Measurements from ENCODE around the gene DLL3. TPM values are rescaled to one million over a fixed set of nuclear protein-coding genes. Genes with fewer than 3 reads are reported as not detected.

DLL3 gene
- polyA plus RNA-seq, 4 donors = 0.15 to 0.40 TPM; not detected in 2

DNA sequence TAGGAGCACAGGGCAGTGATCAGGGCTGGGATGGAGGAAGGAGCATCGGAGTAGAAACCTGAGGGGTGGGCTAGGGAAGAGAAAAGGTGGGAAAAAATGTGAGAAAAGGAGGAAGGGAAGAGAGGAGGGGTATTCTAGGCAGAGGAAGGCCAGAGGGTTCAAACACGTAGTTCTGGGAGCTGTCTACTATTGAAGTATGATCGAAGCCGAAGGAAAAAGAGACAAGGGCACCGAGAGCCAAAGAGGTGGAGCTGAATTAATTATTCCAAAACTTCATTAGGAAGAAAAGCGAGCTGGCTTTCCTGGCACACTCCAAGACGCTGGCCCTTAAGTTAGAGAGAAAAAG is 7.8 kb downstream of the DLL3 start:
- WGBS, 3 donors = 58 to 64% (median 64%) methylated on average over 7 of the region's 7 CpGs
- Histone ChIP-seq H3K27ac (ENCODE audit: low read depth in 1 of 3, low read length in 2 of 3) (no peak overlapping the region), H3K4me3 (ENCODE audit: low read depth in 1 of 3, low read length in 3 of 3) (no peak overlapping the region), H3K4me1 (ENCODE audit: control insufficient read depth in 3 of 3, insufficient read depth in 2 of 3, low read depth in 1 of 3, low read length in 2 of 3) (peaks cover 0 to 5% (median 0%) of the 10 kb centered on the region in 3 donors), H3K36me3 (ENCODE audit: control insufficient read depth in 3 of 3, insufficient read depth in 2 of 3, low read depth in 1 of 3, low read length in 3 of 3) (no peaks in the 10 kb centered on the region), H3K27me3 (ENCODE audit: control insufficient read depth in 3 of 3, insufficient read depth in 3 of 3, low read length in 3 of 3) (peaks cover 14 to 63% (median 26%) of the 10 kb centered on the region in 3 donors), H3K9me3 (ENCODE audit: control insufficient read depth in 2 of 2, insufficient read depth in 1 of 2, low read depth in 1 of 2, low read length in 1 of 2) (peaks cover 0 to 4% of the 10 kb centered on the region in 2 donors)
- FAIRE-seq (no peak), DNase-seq (no peak)

DNA sequence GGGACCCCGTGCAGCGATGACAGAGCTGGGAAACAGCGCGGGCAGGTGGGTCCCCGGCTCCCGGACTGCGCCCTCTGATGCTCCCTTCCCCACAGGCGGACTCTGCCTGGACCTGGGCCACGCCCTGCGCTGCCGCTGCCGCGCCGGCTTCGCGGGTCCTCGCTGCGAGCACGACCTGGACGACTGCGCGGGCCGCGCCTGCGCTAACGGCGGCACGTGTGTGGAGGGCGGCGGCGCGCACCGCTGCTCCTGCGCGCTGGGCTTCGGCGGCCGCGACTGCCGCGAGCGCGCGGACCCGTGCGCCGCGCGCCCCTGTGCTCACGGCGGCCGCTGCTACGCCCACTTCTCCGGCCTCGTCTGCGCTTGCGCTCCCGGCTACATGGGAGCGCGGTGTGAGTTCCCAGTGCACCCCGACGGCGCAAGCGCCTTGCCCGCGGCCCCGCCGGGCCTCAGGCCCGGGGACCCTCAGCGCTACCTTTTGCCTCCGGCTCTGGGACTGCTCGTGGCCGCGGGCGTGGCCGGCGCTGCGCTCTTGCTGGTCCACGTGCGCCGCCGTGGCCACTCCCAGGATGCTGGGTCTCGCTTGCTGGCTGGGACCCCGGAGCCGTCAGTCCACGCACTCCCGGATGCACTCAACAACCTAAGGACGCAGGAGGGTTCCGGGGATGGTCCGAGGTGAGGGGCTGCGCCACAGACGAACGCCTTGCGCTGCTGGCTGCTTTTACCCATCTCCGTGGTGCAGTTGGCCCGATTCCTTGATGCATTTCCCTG is 8.4 kb downstream of the DLL3 start:
- WGBS, 3 donors = 3 to 7% (median 4%) methylated on average over 76 to 96 of the region's 96 CpGs
- peak; percentile 39 to 78 for DNase-seq

DNA sequence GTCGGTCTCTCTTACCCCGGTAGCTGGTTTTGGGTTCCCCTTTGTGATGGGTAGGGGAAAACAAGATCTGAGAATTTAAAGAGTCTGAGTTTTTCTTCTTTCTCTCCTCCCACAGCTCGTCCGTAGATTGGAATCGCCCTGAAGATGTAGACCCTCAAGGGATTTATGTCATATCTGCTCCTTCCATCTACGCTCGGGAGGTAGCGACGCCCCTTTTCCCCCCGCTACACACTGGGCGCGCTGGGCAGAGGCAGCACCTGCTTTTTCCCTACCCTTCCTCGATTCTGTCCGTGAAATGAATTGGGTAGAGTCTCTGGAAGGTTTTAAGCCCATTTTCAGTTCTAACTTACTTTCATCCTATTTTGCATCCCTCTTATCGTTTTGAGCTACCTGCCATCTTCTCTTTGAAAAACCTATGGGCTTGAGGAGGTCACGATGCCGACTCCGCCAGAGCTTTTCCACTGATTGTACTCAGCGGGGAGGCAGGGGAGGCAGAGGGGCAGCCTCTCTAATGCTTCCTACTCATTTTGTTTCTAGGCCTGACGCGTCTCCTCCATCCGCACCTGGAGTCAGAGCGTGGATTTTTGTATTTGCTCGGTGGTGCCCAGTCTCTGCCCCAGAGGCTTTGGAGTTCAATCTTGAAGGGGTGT is 9.1 kb downstream of the DLL3 start:
- H3K9me3 ChIP-seq (ENCODE audit: control insufficient read depth in 2 of 2, insufficient read depth in 1 of 2, low read depth in 1 of 2, low read length in 1 of 2) = no peaks in the 10 kb centered on the region
- no peak for DNase-seq
- H3K36me3 ChIP-seq (ENCODE audit: control insufficient read depth in 3 of 3, insufficient read depth in 2 of 3, low read depth in 1 of 3, low read length in 3 of 3) = no peaks in the 10 kb centered on the region
- no peak overlapping the region for H3K27ac ChIP-seq (ENCODE audit: low read depth in 1 of 3, low read length in 2 of 3)
- WGBS, 3 donors = 31 to 41% (median 34%) methylated on average over 24 of the region's 24 CpGs
- no peak for FAIRE-seq
- peaks cover 0 to 5% (median 0%) of the 10 kb centered on the region in 3 donors for H3K4me1 ChIP-seq (ENCODE audit: control insufficient read depth in 3 of 3, insufficient read depth in 2 of 3, low read depth in 1 of 3, low read length in 2 of 3)
- peak overlapping the region in 1 of 3 donors; percentile 24 for H3K4me3 ChIP-seq (ENCODE audit: low read depth in 1 of 3, low read length in 3 of 3)
- peaks cover 14 to 59% (median 26%) of the 10 kb centered on the region in 3 donors for H3K27me3 ChIP-seq (ENCODE audit: control insufficient read depth in 3 of 3, insufficient read depth in 3 of 3, low read length in 3 of 3)

More for the DNA sequence above, 8.4 kb downstream of the DLL3 start:
- Histone ChIP-seq H3K4me3 (ENCODE audit: low read depth in 1 of 3, low read length in 3 of 3) (peak overlapping the region in 2 of 3 donors; percentile 24 to 40), H3K9me3 (ENCODE audit: control insufficient read depth in 2 of 2, insufficient read depth in 1 of 2, low read depth in 1 of 2, low read length in 1 of 2) (peaks cover 0 to 4% of the 10 kb centered on the region in 2 donors), H3K27me3 (ENCODE audit: control insufficient read depth in 3 of 3, insufficient read depth in 3 of 3, low read length in 3 of 3) (peaks cover 14 to 62% (median 26%) of the 10 kb centered on the region in 3 donors), H3K4me1 (ENCODE audit: control insufficient read depth in 3 of 3, insufficient read depth in 2 of 3, low read depth in 1 of 3, low read length in 2 of 3) (peaks cover 0 to 5% (median 0%) of the 10 kb centered on the region in 3 donors), H3K27ac (ENCODE audit: low read depth in 1 of 3, low read length in 2 of 3) (no peak overlapping the region), H3K36me3 (ENCODE audit: control insufficient read depth in 3 of 3, insufficient read depth in 2 of 3, low read depth in 1 of 3, low read length in 3 of 3) (no peaks in the 10 kb centered on the region)
- no peak for FAIRE-seq

DNA sequence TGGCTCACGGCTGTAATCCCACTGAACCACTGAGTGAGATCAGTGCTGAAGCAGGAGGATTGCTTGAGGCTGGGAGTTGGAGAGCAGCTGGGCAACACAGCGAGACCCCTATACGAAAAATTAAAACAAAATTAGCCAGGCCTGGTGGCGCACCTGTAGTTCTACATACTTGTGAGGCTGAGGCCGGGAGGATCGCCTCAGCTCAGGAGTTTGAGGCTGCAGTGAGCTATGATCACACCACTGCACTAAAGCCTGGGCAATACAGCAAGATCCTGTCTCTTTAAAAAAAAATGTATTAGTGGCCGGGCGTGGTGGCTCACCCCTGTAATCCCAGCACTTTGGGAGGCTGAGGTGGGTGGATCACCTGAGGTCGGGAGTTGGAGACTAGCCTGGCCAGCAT is 9.9 kb downstream of the DLL3 start:
- Histone ChIP-seq H3K27ac (ENCODE audit: low read depth in 1 of 3, low read length in 2 of 3) (no peak overlapping the region), H3K9me3 (ENCODE audit: control insufficient read depth in 2 of 2, insufficient read depth in 1 of 2, low read depth in 1 of 2, low read length in 1 of 2) (no peaks in the 10 kb centered on the region), H3K4me3 (ENCODE audit: low read depth in 1 of 3, low read length in 3 of 3) (no peak overlapping the region), H3K36me3 (ENCODE audit: control insufficient read depth in 3 of 3, insufficient read depth in 2 of 3, low read depth in 1 of 3, low read length in 3 of 3) (no peaks in the 10 kb centered on the region), H3K4me1 (ENCODE audit: control insufficient read depth in 3 of 3, insufficient read depth in 2 of 3, low read depth in 1 of 3, low read length in 2 of 3) (peaks cover 0 to 5% (median 0%) of the 10 kb centered on the region in 3 donors), H3K27me3 (ENCODE audit: control insufficient read depth in 3 of 3, insufficient read depth in 3 of 3, low read length in 3 of 3) (peaks cover 15 to 58% (median 26%) of the 10 kb centered on the region in 3 donors)
- 76 to 87% (median 82%) methylated on average over 9 of the region's 9 CpGs for WGBS, 3 donors
- no peak for FAIRE-seq
- DNase-seq = no peak

DNA sequence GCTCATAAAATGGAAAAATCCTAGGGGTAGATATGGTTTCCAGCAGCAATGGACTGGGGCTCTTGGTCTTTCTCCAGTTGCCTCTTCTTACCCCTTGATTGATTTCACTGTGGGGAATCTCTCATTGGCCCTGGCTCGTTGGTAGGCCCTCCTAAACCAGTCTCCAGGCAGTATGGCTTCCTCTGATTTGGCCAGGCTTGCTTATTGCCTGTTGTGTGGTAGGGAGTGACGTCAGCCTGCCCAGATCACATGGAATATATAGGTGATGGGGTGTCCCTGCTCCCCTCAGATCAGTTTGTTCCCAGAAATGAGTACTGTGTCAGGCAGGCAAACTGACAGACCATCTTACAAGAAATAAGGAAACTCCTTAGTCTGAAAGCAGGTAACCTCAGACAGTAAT is 10.5 kb downstream of the DLL3 start:
- H3K4me3 ChIP-seq (ENCODE audit: low read depth in 1 of 3, low read length in 3 of 3) = no peak overlapping the region
- no peaks in the 10 kb centered on the region for H3K9me3 ChIP-seq (ENCODE audit: control insufficient read depth in 2 of 2, insufficient read depth in 1 of 2, low read depth in 1 of 2, low read length in 1 of 2)
- H3K27me3 ChIP-seq (ENCODE audit: control insufficient read depth in 3 of 3, insufficient read depth in 3 of 3, low read length in 3 of 3) = peaks cover 21 to 58% (median 32%) of the 10 kb centered on the region in 3 donors
- H3K4me1 ChIP-seq (ENCODE audit: control insufficient read depth in 3 of 3, insufficient read depth in 2 of 3, low read depth in 1 of 3, low read length in 2 of 3) = peaks cover 0 to 5% (median 0%) of the 10 kb centered on the region in 3 donors
- WGBS, 3 donors = 26 to 61% (median 43%) methylated on average over 2 of the region's 2 CpGs
- no peak overlapping the region for H3K27ac ChIP-seq (ENCODE audit: low read depth in 1 of 3, low read length in 2 of 3)
- FAIRE-seq (no peak), DNase-seq (no peak)
- H3K36me3 ChIP-seq (ENCODE audit: control insufficient read depth in 3 of 3, insufficient read depth in 2 of 3, low read depth in 1 of 3, low read length in 3 of 3) = no peaks in the 10 kb centered on the region

DNA sequence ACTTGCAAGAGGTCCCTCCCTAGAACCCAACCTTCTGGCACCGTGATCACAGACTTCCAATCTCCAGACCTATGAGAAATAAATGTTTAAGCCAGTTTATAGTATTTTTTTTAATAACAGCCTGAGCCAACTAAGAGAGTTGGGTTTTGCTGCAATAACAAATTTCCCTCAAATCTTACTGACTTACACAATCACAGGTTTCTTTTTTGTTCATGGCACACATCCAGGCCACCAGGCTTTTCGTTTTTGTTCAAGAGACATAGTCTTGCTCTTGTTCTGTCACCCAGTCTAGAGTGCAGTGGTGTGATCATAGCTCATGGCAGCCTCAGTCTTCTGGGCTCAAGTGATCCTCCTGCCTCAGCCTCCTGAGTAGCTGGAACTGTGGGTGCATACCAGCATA is 14.2 kb downstream of the DLL3 start:
- Histone ChIP-seq H3K27ac (ENCODE audit: low read depth in 1 of 3, low read length in 2 of 3) (no peak overlapping the region), H3K4me3 (ENCODE audit: low read depth in 1 of 3, low read length in 3 of 3) (no peak overlapping the region), H3K9me3 (ENCODE audit: control insufficient read depth in 2 of 2, insufficient read depth in 1 of 2, low read depth in 1 of 2, low read length in 1 of 2) (no peaks in the 10 kb centered on the region), H3K27me3 (ENCODE audit: control insufficient read depth in 3 of 3, insufficient read depth in 3 of 3, low read length in 3 of 3) (peaks cover 10 to 57% (median 36%) of the 10 kb centered on the region in 3 donors), H3K36me3 (ENCODE audit: control insufficient read depth in 3 of 3, insufficient read depth in 2 of 3, low read depth in 1 of 3, low read length in 3 of 3) (no peaks in the 10 kb centered on the region), H3K4me1 (ENCODE audit: control insufficient read depth in 3 of 3, insufficient read depth in 2 of 3, low read depth in 1 of 3, low read length in 2 of 3) (peaks cover 0 to 5% (median 2%) of the 10 kb centered on the region in 3 donors)
- FAIRE-seq = no peak
- WGBS, 3 donors = 34 to 63% (median 51%) methylated on average over 2 of the region's 2 CpGs
- DNase-seq = no peak

DNA sequence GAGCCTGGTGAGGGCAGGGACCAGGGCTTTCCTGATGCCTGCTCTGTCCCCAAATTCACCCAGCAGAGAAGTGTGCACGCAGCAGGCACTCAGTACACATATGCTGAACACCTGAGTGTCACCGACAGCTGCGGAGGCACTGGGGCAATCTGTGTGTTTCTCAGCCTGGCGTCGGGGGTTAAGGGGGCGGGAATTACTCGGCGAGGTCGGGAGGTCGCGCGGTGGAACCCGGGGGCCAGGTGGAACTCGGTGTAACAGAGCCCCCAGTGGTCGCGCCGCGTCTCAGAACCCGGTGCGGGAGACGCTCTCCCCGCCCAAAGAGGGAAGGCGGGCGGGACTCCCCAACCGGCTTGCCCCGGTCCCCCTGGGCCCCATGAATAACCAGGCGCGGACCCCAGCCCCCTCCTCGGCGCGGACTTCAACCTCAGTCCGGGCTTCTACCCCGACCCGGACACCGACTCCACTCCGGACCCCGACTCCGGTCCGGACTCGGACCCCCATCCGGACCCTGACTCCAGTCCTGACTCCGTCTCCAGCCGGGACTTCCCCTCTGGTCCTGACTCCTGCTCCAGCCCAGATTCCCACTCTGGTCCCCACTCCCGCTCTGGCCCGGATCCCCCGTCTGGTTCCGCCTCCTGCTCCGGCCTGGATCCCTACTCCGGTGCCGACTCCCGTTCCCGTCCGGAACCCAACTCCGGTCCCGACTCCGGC is 16.2 kb downstream of the DLL3 start, which contains the start of gene SELENOV:
Gene SELENOV (plus strand): TSS at position 300 of the 711 bp plus-strand sequence. CDS start 74 bp downstream, at position 374.
- peak in 1 of 2 donors; percentile 32 for DNase-seq
- Histone ChIP-seq H3K4me1 (ENCODE audit: control insufficient read depth in 3 of 3, insufficient read depth in 2 of 3, low read depth in 1 of 3, low read length in 2 of 3) (peaks cover 0 to 5% (median 2%) of the 10 kb centered on the region in 3 donors), H3K9me3 (ENCODE audit: control insufficient read depth in 2 of 2, insufficient read depth in 1 of 2, low read depth in 1 of 2, low read length in 1 of 2) (no peaks in the 10 kb centered on the region), H3K27ac (ENCODE audit: low read depth in 1 of 3, low read length in 2 of 3) (no peak within 1 kb of the TSS), H3K36me3 (ENCODE audit: control insufficient read depth in 3 of 3, insufficient read depth in 2 of 3, low read depth in 1 of 3, low read length in 3 of 3) (no peaks in the 10 kb centered on the region), H3K4me3 (ENCODE audit: low read depth in 1 of 3, low read length in 3 of 3) (peak within 1 kb of the TSS in 2 of 3 donors; percentile 2 to 35), H3K27me3 (ENCODE audit: control insufficient read depth in 3 of 3, insufficient read depth in 3 of 3, low read length in 3 of 3) (peaks cover 7 to 53% (median 35%) of the 10 kb centered on the region in 3 donors)
- FAIRE-seq = no peak
- 1 to 4% (median 4%) methylated on average over 48 to 56 of the region's 56 CpGs for WGBS, 3 donors
